GM12873 (cell line): Measurements from ENCODE around the gene C3orf22.

ENCODE experiments used
- CTCF ChIP-seq: IDR thresholded peaks from 2 replicates; pipeline ENCODE4 v1.5.1; 2012; ENCODE audit warnings: low read depth, mild to moderate bottlenecking, moderate library complexity, low read length, control low read depth; ENCODE audit not compliant: insufficient read depth; ENCODE audit errors: missing control alignments

The C3orf22 gene

DNA sequence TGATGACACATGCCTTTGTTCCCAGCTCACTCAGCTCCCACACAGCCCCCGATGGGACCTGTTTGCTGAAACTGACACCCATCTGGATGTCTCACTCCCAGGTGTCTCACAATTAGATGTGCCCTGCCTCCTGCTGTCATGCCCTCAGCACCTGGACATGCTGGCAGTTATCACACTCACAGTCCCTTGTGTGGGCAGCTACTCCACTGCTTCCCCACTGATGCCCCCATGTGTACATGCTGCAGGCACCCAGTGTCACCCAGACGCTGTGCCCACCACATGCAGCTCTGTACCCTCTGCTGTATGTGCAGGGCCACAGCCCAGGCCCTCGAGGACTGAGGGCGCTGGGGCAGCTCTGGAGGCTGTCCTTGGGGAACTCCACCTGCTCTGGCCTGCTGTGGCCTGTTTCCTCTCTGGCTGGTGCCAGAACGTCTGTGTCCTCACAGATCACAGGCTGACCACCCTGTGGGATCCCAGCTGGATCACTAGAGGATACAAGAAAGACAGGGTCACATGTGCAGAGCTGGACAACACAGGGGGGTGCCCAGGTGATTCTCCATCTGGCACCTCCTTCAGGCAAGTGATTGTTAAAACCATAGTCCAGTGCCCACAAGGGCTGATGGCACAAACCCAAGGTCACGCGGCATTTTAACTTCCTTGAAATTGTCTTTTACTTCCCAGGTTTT lies 14.0 kb downstream of the C3orf22 start:
- TF ChIP-seq CTCF = no peak

GRCh38 chr3:126543457-126544061 lies 15.2 kb downstream of the C3orf22 start:
- no peak for TF ChIP-seq CTCF

GRCh38 chr3:126542340-126543241 lies 16.1 kb downstream of the C3orf22 start:
- no peak for TF ChIP-seq CTCF

GRCh38 chr3:126541628-126542339 lies 16.9 kb downstream of the C3orf22 start:
- TF ChIP-seq CTCF = no peak

DNA sequence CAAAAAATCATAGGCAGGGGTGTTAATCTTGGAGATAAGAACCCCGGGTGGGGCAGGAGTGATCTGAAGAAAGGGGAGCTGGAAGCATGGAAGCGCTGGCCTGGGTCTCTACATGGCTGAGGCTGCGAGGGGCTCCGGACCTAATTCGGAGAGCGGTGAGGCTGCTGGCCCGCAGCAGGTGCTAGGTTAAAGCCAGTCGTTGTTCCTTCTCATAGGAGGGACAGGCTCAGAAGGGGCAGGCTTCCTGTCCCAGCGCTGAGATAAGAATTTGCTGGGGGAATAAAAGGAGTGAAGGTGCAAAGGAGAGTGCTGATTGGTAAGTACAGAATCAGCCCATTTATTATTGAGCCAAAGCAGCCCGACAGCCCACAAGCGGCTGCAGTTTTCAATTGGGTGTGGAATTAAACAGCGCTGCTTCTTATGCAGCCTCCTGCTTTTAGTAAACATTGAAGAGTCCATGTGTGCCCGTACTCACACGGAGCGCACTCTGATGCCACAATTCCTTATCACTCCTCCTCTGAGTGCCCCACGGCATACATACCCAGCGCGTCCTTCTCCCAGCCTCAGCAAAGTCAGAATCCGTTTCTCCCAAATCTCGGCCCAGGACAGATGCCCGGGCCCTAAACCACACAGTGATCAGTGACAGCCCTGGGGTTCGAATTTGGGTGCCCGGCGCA lies 17.6 kb downstream of the C3orf22 start:
- no peak for TF ChIP-seq CTCF

DNA sequence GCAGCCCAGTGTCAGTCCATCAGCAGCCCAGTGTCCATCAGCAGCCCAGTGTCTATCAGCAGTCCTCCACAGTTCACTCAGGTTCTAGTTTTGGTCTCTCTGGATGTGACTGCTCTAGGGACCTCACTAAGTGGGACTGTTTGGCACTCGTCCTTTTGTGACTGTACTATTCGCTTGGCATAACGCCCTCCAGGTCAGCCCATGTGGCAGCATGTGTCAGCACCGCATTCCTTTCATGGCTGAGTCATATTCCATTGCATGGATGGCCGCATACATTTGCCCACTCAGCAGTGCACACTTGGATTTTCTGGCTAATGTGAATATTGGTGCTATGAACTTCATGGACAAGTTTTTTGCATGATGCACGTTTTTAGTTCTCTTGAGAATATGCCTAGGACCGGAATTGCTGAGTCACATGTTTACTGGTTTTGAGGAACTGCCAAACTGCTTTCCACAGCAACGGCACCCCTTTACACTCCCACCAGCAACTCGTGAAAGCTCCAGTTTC lies 18.3 kb downstream of the C3orf22 start:
- TF ChIP-seq CTCF = no peak
